NOMO-1 (cell line): ENCODE measurements around the gene DELE1.

Experiments
- DNase-seq, 2 experiments: peaks; one replicate each; lab custom pipeline; 2025; ENCODE audit not compliant: unreplicated experiment in 2 of 2; lab: John Stamatoyannopoulos, UW

Gene DELE1

GRCh38 chr5:141989720-141990119, 66.0 kb downstream of the DELE1 start:
- DNase-seq, result no peak
